Smooth muscle cell (in vitro differentiated cells): ENCODE data around the gene DOCK1. TPM values are rescaled to one million over a fixed set of nuclear protein-coding genes. Genes with fewer than 3 reads are reported as not detected.

Experiments
- DNase-seq: peaks from one replicate; lab custom pipeline; 2025; ENCODE audit not compliant: unreplicated experiment; lab: John Stamatoyannopoulos, UW
- H2AFZ ChIP-seq: fragments of 200-600 bp; sonication (generic); 2 replicates; pipeline ENCODE4 v1.6.0; 2016; ENCODE audit warnings: antibody characterized with exemption, low read depth, mild to moderate bottlenecking
- H3F3A ChIP-seq: fragments of 200-600 bp; sonication (generic); 2 replicates; pipeline ENCODE4 v1.6.0; 2017; ENCODE audit warnings: antibody characterized with exemption, low read depth
- H3K27ac ChIP-seq: fragments of 200-600 bp; sonication (generic); 2 replicates; pipeline ENCODE4 v1.5.1; 2016; ENCODE audit warnings: low read depth, mild to moderate bottlenecking
- H3K27me3 ChIP-seq: fragments of 200-600 bp; sonication (generic); 2 replicates; pipeline ENCODE4 v1.6.1; 2016; ENCODE audit warnings: low read depth, mild to moderate bottlenecking
- H3K36me3 ChIP-seq: fragments of 200-600 bp; sonication (generic); 2 replicates; pipeline ENCODE4 v1.5.1; 2016; ENCODE audit warnings: low read depth
- H3K4me1 ChIP-seq: fragments of 200-600 bp; sonication (generic); 2 replicates; pipeline ENCODE4 v1.5.1; 2016; ENCODE audit warnings: low read depth
- H3K4me2 ChIP-seq: fragments of 200-600 bp; sonication (generic); 2 replicates; pipeline ENCODE4 v1.6.0; 2016; ENCODE audit warnings: mild to moderate bottlenecking
- H3K4me3 ChIP-seq: fragments of 200-600 bp; sonication (generic); 2 replicates; pipeline ENCODE4 v1.5.1; 2016; ENCODE audit warnings: mild to moderate bottlenecking
- H3K79me2 ChIP-seq: fragments of 200-600 bp; sonication (generic); 2 replicates; pipeline ENCODE4 v1.6.0; 2016; ENCODE audit warnings: low read depth, mild to moderate bottlenecking
- H3K9ac ChIP-seq: fragments of 200-600 bp; sonication (generic); 2 replicates; pipeline ENCODE4 v1.6.0; 2016; ENCODE audit warnings: low read depth
- H3K9me3 ChIP-seq: fragments of 200-600 bp; sonication (generic); replicated peaks from 2 replicates; pipeline ENCODE4 v1.5.1; 2016; ENCODE audit warnings: low read depth
- H4K20me1 ChIP-seq: fragments of 200-600 bp; sonication (generic); 2 replicates; pipeline ENCODE4 v1.6.0; 2016; ENCODE audit warnings: low read depth
- CTCF ChIP-seq: fragments of 200-600 bp; sonication (generic); IDR thresholded peaks from 2 replicates; pipeline ENCODE4 v1.5.1; 2017; ENCODE audit warnings: borderline replicate concordance, mild to moderate bottlenecking, antibody characterized with exemption; ENCODE audit not compliant: insufficient read depth, poor library complexity, severe bottlenecking
- WGBS: methylation state at CpG from one replicate; pipeline ENCODE4 v1.1.7; 2016; ENCODE audit warnings: low lambda C conversion rate; 5-methylcytosine and 5-hydroxymethylcytosine counted together
- polyA plus RNA-seq: library from polyadenylated mRNA; unstranded; fragments of >200 nt; fragmentation: Nextera tagmentation; extraction: Ambion mirVana; gene quantifications from 2 replicates; pipeline ENCODE4 v1.2.1, GENCODE V29; 2016
- total RNA-seq: library from RNA; depleted of rRNA; stranded (reverse); fragments of >200 nt; gene quantifications from 2 replicates; pipeline ENCODE4 v1.2.3, GENCODE V29; 2014

The DOCK1 gene
- total and polyA plus RNA-seq, 2 experiments from 2014 or later = 18.4 to 37.1 TPM

GRCh38 chr10:127441350-127442219, 536.4 kb downstream of the DOCK1 start:
- no peaks in the 10 kb centered on the region for H3K36me3 ChIP-seq
- no peaks in the 10 kb centered on the region for H3K4me1 ChIP-seq
- H2AFZ ChIP-seq = no peak overlapping the region
- TF ChIP-seq CTCF = no peak
- H3K9ac ChIP-seq = no peak overlapping the region
- no peaks in the 10 kb centered on the region for H4K20me1 ChIP-seq
- no peaks in the 10 kb centered on the region for H3K9me3 ChIP-seq
- WGBS = 77% methylated on average over 15 of the region's 16 CpGs
- no peaks in the 10 kb centered on the region for H3F3A ChIP-seq
- DNase-seq = no peak
- no peaks in the 10 kb centered on the region for H3K27me3 ChIP-seq
- no peaks in the 10 kb centered on the region for H3K79me2 ChIP-seq
- H3K27ac ChIP-seq = no peak overlapping the region
- H3K4me2 ChIP-seq = no peak overlapping the region
- no peak overlapping the region for H3K4me3 ChIP-seq

- no peaks in the 10 kb centered on the region for H3F3A ChIP-seq
- H3K9me3 ChIP-seq = no peaks in the 10 kb centered on the region
- DNase-seq = no peak
- H2AFZ ChIP-seq = no peak overlapping the region
- no peak overlapping the region for H3K27ac ChIP-seq
- H3K4me2 ChIP-seq = no peak overlapping the region
- WGBS = 86% methylated on average over 5 of the region's 5 CpGs
- H3K27me3 ChIP-seq = no peaks in the 10 kb centered on the region
- H4K20me1 ChIP-seq = no peaks in the 10 kb centered on the region
- H3K9ac ChIP-seq = no peak overlapping the region
- no peak overlapping the region for H3K4me3 ChIP-seq
- H3K36me3 ChIP-seq = no peaks in the 10 kb centered on the region
- H3K79me2 ChIP-seq = no peaks in the 10 kb centered on the region
- TF ChIP-seq CTCF = no peak
- H3K4me1 ChIP-seq = no peaks in the 10 kb centered on the region
Measured at GRCh38 chr10:127442220-127442525, 536.9 kb downstream of the DOCK1 start.

- no peaks in the 10 kb centered on the region for H3F3A ChIP-seq
Measured at GRCh38 chr10:127444155-127444554, 538.9 kb downstream of the DOCK1 start.

More at GRCh38 chr10:127444155-127444554, 538.9 kb downstream of the DOCK1 start:
- H3K4me2 ChIP-seq = no peak overlapping the region
- no peaks in the 10 kb centered on the region for H3K4me1 ChIP-seq
- no peak overlapping the region for H3K4me3 ChIP-seq
- H4K20me1 ChIP-seq = no peaks in the 10 kb centered on the region
- TF ChIP-seq CTCF = no peak
- H3K27ac ChIP-seq = no peak overlapping the region
- H3K79me2 ChIP-seq = no peaks in the 10 kb centered on the region
- 96% methylated on average over 13 of the region's 13 CpGs for WGBS
- H2AFZ ChIP-seq = no peak overlapping the region
- no peaks in the 10 kb centered on the region for H3K36me3 ChIP-seq
- H3K27me3 ChIP-seq = no peaks in the 10 kb centered on the region
- no peak overlapping the region for H3K9ac ChIP-seq
- no peak for DNase-seq
- H3K9me3 ChIP-seq = no peaks in the 10 kb centered on the region
